ENCODE data around the gene CD55. TPM values are rescaled to one million over a fixed set of nuclear protein-coding genes. Genes with fewer than 3 reads are reported as not detected.

CD55 gene
- total RNA-seq, 1 experiment from 2014 or later: 17.3 TPM

DNA sequence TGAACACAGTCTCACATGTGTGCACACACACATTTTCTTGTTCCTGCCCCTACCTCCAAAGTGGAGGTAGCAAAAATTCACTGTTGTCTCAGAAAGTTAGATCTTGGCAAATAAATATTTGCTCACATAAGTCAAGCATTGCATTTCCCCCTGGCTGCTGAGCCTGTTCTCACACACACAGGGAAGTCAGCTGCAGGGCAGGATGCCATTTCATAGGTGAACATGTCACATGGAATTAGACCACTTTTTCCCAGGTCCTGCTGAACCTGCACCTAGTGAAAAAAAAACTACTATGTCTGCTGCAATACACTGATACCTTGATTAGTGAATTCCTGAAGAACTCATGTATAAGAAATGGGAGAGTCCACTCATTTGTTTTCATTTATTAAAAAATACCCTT is 5.3 kb upstream of the CD55 start:
- Histone ChIP-seq H3K23ac (ENCODE audit: insufficient read length, low read depth, low read length) (no peak overlapping the region), H3K14ac (ENCODE audit: insufficient read depth, low read length) (no peak overlapping the region), H3K56ac (ENCODE audit: insufficient read length, low read depth, low read length) (no peak overlapping the region), H3K4ac (ENCODE audit: low read depth, low read length) (no peak overlapping the region), H2AFZ (ENCODE audit: low read length) (no peak overlapping the region), H4K91ac (ENCODE audit: insufficient read length, low read depth, low read length) (no peak overlapping the region), H2BK15ac (ENCODE audit: low read depth, low read length) (no peak overlapping the region), H3K18ac (ENCODE audit: insufficient read length, low read depth, low read length) (no peak overlapping the region), H2BK120ac (ENCODE audit: low read depth, low read length, poor library complexity, severe bottlenecking) (no peak overlapping the region), H3K4me1 (ENCODE audit: insufficient read depth, low read length) (no peaks in the 10 kb centered on the region; the same call in 1 of the 2 replicates), H3K23me2 (ENCODE audit: insufficient read length, low read depth, low read length, poor library complexity, severe bottlenecking) (peaks cover 1% of the 10 kb centered on the region), H3T11ph (ENCODE audit: low read length) (no peak overlapping the region), H4K20me1 (ENCODE audit: control insufficient read depth, insufficient read depth, insufficient read length) (no peaks in the 10 kb centered on the region), H3K4me2 (ENCODE audit: insufficient read depth, insufficient read length, low read length) (no peak overlapping the region), H4K8ac (replicated peaks; ENCODE audit: insufficient read length, low read depth, low read length) (no peak overlapping the region), H3K79me1 (ENCODE audit: insufficient read depth, low read depth, low read length, poor library complexity, severe bottlenecking) (no peaks in the 10 kb centered on the region), H2AK5ac (ENCODE audit: insufficient read length, low read length) (no peak overlapping the region), H4K5ac (ENCODE audit: insufficient read length, low read depth, low read length) (no peak overlapping the region), H3K27me3 (ENCODE audit: insufficient read depth, low read length) (no peaks in the 10 kb centered on the region), H3K9ac (ENCODE audit: extremely low read depth, insufficient read length, low read length) (no peak overlapping the region), H3K27ac (ENCODE audit: insufficient read length, low read depth, low read length) (no peak overlapping the region), H3K9me3 (ENCODE audit: control insufficient read depth, low read depth, low read length) (no peaks in the 10 kb centered on the region), H2BK20ac (ENCODE audit: low read depth, low read length, poor library complexity, severe bottlenecking) (no peak overlapping the region), H2BK5ac (ENCODE audit: insufficient read length, low read length) (no peak overlapping the region), H2BK12ac (ENCODE audit: insufficient read length, low read depth, low read length) (no peak overlapping the region), H3K79me2 (ENCODE audit: insufficient read depth, low read length) (no peaks in the 10 kb centered on the region)
- DNase-seq: no peak
- Mint-ChIP-seq H3K4me3 (no peak overlapping the region), H3K4me1 (peaks cover 25 to 31% of the 10 kb centered on the region in 2 experiments), H3K27ac (0 out of 7 replicates have a peak overlapping the region, but pooled peaks of 1 of the 3 experiments have one; percentile 11), H3K27me3 (ENCODE audit: low read depth) (no peaks in the 10 kb centered on the region), H3K36me3 (ENCODE audit: insufficient read depth in 1 of 3, low read depth in 3 of 3) (no peaks in the 10 kb centered on the region), H3K9me3 (no peaks in the 10 kb centered on the region; a peak in 1 of 5 replicates)
- TF ChIP-seq CTCF (conservative IDR thresholded peaks at IDR 0.05): no peak
